PFSK-1 (cell line): ENCODE measurements around the gene CD300LD.

Experiments used
- FOXP2 ChIP-seq: optimal IDR thresholded peaks from 2 replicates; pipeline ENCODE3; 2011; ENCODE audit warnings: borderline replicate concordance, control low read depth, inconsistent platforms; ENCODE audit not compliant: insufficient read depth; ENCODE audit errors: extremely low read length, extremely low read depth
- POLR2AphosphoS5 ChIP-seq: IDR thresholded peaks from 2 replicates; pipeline ENCODE4 v1.6.1; 2012; ENCODE audit warnings: low read depth, mild to moderate bottlenecking, control low read depth, low read length, moderate library complexity
- SIN3A ChIP-seq: IDR thresholded peaks from 2 replicates; pipeline ENCODE4 v1.6.1; 2012; ENCODE audit warnings: mild to moderate bottlenecking, low read length, moderate library complexity, borderline replicate concordance; ENCODE audit not compliant: insufficient read depth
- TAF1 ChIP-seq: IDR thresholded peaks from 2 replicates; pipeline ENCODE4 v1.6.1; 2012; ENCODE audit warnings: low read length, control low read depth, borderline replicate concordance; ENCODE audit not compliant: insufficient read depth
- TF ChIP-seq, protein P1 (sequence below), 2 experiments: IDR thresholded peaks; 2 replicates each; pipeline versions ENCODE4 v1.6.1 to v1.8.0; 2011 to 2012; ENCODE audit warnings: low read depth in 2 of 2, low read length in 2 of 2, control low read depth in 1 of 2, inconsistent platforms in 1 of 2, mild to moderate bottlenecking in 1 of 2, moderate library complexity in 1 of 2; ENCODE audit not compliant: insufficient read depth in 1 of 2

CD300LD gene

DNA sequence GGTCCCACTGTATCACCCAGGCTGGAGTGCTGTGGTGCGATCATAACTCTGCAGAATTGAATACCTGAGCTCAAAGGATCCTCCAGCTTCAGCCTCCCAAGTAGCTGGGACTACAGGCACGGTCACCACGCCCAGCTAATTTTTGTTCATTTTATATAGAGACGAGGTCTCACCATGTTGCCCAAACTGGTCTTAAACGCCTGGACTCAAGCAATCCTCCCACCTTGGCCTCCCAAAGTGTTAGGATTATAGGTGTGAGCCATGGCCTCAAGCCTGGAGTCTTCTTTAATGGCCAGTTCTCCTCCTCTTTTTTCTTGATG, 61.3 kb downstream of the CD300LD start:
- TF ChIP-seq SIN3A (no peak), POLR2AphosphoS5 (no peak), TAF1 (no peak), FOXP2 (no peak)
- TF ChIP-seq, protein P1, sequence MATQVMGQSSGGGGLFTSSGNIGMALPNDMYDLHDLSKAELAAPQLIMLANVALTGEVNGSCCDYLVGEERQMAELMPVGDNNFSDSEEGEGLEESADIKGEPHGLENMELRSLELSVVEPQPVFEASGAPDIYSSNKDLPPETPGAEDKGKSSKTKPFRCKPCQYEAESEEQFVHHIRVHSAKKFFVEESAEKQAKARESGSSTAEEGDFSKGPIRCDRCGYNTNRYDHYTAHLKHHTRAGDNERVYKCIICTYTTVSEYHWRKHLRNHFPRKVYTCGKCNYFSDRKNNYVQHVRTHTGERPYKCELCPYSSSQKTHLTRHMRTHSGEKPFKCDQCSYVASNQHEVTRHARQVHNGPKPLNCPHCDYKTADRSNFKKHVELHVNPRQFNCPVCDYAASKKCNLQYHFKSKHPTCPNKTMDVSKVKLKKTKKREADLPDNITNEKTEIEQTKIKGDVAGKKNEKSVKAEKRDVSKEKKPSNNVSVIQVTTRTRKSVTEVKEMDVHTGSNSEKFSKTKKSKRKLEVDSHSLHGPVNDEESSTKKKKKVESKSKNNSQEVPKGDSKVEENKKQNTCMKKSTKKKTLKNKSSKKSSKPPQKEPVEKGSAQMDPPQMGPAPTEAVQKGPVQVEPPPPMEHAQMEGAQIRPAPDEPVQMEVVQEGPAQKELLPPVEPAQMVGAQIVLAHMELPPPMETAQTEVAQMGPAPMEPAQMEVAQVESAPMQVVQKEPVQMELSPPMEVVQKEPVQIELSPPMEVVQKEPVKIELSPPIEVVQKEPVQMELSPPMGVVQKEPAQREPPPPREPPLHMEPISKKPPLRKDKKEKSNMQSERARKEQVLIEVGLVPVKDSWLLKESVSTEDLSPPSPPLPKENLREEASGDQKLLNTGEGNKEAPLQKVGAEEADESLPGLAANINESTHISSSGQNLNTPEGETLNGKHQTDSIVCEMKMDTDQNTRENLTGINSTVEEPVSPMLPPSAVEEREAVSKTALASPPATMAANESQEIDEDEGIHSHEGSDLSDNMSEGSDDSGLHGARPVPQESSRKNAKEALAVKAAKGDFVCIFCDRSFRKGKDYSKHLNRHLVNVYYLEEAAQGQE (IDR thresholded peaks at IDR 0.05; ENCODE audit: insufficient read depth in 1 of 2, low read depth in 2 of 2, low read length in 2 of 2), result no peak
